Measurements from ENCODE around the gene ATF3. TPM values are rescaled to one million over a fixed set of nuclear protein-coding genes. Genes with fewer than 3 reads are reported as not detected.

Gene ATF3
- total RNA-seq, 1 experiment from 2014 or later: 43.2 TPM

DNA sequence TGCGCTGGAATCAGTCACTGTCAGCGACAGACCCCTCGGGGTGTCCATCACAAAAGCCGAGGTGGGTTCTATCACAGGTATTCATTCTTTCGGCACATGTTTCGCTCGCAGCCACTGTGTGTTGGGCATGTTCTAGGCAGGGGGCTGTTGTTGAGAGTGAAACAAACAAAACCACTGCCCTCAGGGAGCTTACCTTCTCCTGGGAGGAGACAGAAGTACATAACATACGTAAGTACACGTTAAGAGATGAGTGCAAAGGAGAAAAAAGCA, 6.6 kb downstream of the ATF3 start:
- H3K4me1 ChIP-seq (ENCODE audit: control insufficient read depth in 1 of 2, insufficient read depth in 2 of 2, low read length in 2 of 2): peaks cover 0 to 16% of the 10 kb centered on the region in 2 experiments; a peak in 2 of 4 replicates
- peaks cover 51% of the 10 kb centered on the region for H3K79me2 ChIP-seq (ENCODE audit: insufficient read depth, low read length)
- no peaks in the 10 kb centered on the region for H3K9me2 ChIP-seq (ENCODE audit: insufficient read depth)
- no peak overlapping the region for H3K27ac ChIP-seq (ENCODE audit: low read depth, low read length)
- BruUV-seq (replicated peaks): no TSS peak
- no peaks in the 10 kb centered on the region for H3K9me3 ChIP-seq (ENCODE audit: control insufficient read depth in 1 of 2, insufficient read depth in 1 of 2, low read depth in 1 of 2, low read length in 2 of 2)
- RAD21 ChIA-PET (ENCODE audit: low non-redundant PET in 1 of 2, low total read pairs in 2 of 2, uncharacterized antibody in 2 of 2, unreplicated experiment in 2 of 2): no interaction called here
- no peak overlapping the region for H3K4me3 ChIP-seq (replicated peaks in 1 of 2; ENCODE audit: low read depth in 1 of 2, low read length in 2 of 2)
- ATAC-seq: no peak
- H4K20me1 ChIP-seq (ENCODE audit: insufficient read depth): no peaks in the 10 kb centered on the region; the same call in 1 of the 2 replicates
- TF ChIP-seq, protein P1, sequence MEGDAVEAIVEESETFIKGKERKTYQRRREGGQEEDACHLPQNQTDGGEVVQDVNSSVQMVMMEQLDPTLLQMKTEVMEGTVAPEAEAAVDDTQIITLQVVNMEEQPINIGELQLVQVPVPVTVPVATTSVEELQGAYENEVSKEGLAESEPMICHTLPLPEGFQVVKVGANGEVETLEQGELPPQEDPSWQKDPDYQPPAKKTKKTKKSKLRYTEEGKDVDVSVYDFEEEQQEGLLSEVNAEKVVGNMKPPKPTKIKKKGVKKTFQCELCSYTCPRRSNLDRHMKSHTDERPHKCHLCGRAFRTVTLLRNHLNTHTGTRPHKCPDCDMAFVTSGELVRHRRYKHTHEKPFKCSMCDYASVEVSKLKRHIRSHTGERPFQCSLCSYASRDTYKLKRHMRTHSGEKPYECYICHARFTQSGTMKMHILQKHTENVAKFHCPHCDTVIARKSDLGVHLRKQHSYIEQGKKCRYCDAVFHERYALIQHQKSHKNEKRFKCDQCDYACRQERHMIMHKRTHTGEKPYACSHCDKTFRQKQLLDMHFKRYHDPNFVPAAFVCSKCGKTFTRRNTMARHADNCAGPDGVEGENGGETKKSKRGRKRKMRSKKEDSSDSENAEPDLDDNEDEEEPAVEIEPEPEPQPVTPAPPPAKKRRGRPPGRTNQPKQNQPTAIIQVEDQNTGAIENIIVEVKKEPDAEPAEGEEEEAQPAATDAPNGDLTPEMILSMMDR (IDR thresholded peaks at IDR 0.05 in 2 of 3, conservative IDR thresholded peaks at IDR 0.05 in 1 of 3; ENCODE audit: borderline replicate concordance in 1 of 3, insufficient read depth in 1 of 3, low read depth in 2 of 3, low read length in 2 of 3): no peak
- no peak for TF ChIP-seq POLR2AphosphoS5 (IDR thresholded peaks at IDR 0.05; ENCODE audit: low read depth, low read length)
- TF ChIP-seq SRF (IDR thresholded peaks at IDR 0.05; ENCODE audit: low read depth): no peak
- no peak for TF ChIP-seq CEBPB (IDR thresholded peaks at IDR 0.05; ENCODE audit: low read depth)
- TF ChIP-seq, protein P2, sequence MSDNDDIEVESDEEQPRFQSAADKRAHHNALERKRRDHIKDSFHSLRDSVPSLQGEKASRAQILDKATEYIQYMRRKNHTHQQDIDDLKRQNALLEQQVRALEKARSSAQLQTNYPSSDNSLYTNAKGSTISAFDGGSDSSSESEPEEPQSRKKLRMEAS (IDR thresholded peaks at IDR 0.05): no peak
- no peak for TF ChIP-seq EZH2 (IDR thresholded peaks at IDR 0.05)
- no peak for TF ChIP-seq EZH2phosphoT487 (IDR thresholded peaks at IDR 0.05; ENCODE audit: borderline replicate concordance)
- TF ChIP-seq, protein P3, sequence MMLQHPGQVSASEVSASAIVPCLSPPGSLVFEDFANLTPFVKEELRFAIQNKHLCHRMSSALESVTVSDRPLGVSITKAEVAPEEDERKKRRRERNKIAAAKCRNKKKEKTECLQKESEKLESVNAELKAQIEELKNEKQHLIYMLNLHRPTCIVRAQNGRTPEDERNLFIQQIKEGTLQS (IDR thresholded peaks at IDR 0.05): no peak
- TF ChIP-seq RAD21 (IDR thresholded peaks at IDR 0.05; ENCODE audit: low read depth): no peak
- no peak for TF ChIP-seq SIN3A (IDR thresholded peaks at IDR 0.05; ENCODE audit: low read depth)
- no peak for TF ChIP-seq POLR2A (IDR thresholded peaks at IDR 0.05; ENCODE audit: borderline replicate concordance, extremely low read depth, insufficient read depth, insufficient read length)
- H2AFZ ChIP-seq (ENCODE audit: low read depth, low read length, poor library complexity, severe bottlenecking): no peak overlapping the region
- intact Hi-C loops (cut with micrococcal nuclease): no loop called here
- POLR2A ChIA-PET: no interaction called here
- no peak overlapping the region for H3K9ac ChIP-seq (ENCODE audit: low read length)
- no peaks in the 10 kb centered on the region for H3K27me3 ChIP-seq (ENCODE audit: insufficient read depth, low read length)
- CTCF ChIA-PET: no interaction called here
- DNase-seq (ENCODE audit: low read depth, low spot score): no peak
- H3K36me3 ChIP-seq (ENCODE audit: control insufficient read depth in 1 of 2, insufficient read depth in 2 of 2, low read length in 2 of 2): peaks cover 27 to 28% of the 10 kb centered on the region in 2 experiments
- H3K4me2 ChIP-seq (ENCODE audit: low read length): no peak overlapping the region
